Activated B cell treated with CpG ODN at 0.5 μM for 24 hours (primary cell): ENCODE measurements around the gene CEMIP2. TPM values are rescaled to one million over a fixed set of nuclear protein-coding genes. Genes with fewer than 3 reads are reported as not detected.

Experiments used
- ATAC-seq: fragments of 200-7000 bp; cut with Tn5 transposase; one replicate; pipeline ENCODE4 v1.10.0; 2021; ENCODE audit warnings: low read depth, mild to moderate bottlenecking, moderate library complexity
- CTCF ChIA-PET: fragments of 350-600 bp; sonication (Branson Sonifier 250); formaldehyde crosslinking; loops from one replicate; lab custom pipeline; 2021; ENCODE audit warnings: antibody characterized with exemption; lab: Charles Lee
- POLR2A ChIA-PET: fragments of 350-600 bp; sonication (Branson Sonifier 250); formaldehyde crosslinking; loops from one replicate; lab custom pipeline; 2021; ENCODE audit warnings: antibody characterized with exemption; lab: Charles Lee
- DNase-seq: peaks from one replicate; pipeline ENCODE4 v3.0.0; 2022
- H3K27ac Mint-ChIP-seq: one replicate; pipeline ENCODE4 v1.8.0; 2020; ENCODE audit warnings: mixed read lengths
- H3K27me3 Mint-ChIP-seq: one replicate; pipeline ENCODE4 v1.8.0; 2021; ENCODE audit warnings: mixed read lengths
- H3K36me3 Mint-ChIP-seq: one replicate; pipeline ENCODE4 v1.8.0; 2021; ENCODE audit warnings: low read depth, mixed read lengths
- H3K4me1 Mint-ChIP-seq: one replicate; pipeline ENCODE4 v1.8.0; 2021; ENCODE audit warnings: mixed read lengths
- H3K4me3 Mint-ChIP-seq: one replicate; pipeline ENCODE4 v1.8.0; 2020; ENCODE audit warnings: mild to moderate bottlenecking, mixed read lengths
- H3K9me3 Mint-ChIP-seq: one replicate; pipeline ENCODE4 v1.8.0; 2020; ENCODE audit warnings: mixed read lengths
- intact Hi-C: fragments of 100-400 bp; cut with micrococcal nuclease; formaldehyde crosslinking; loops from one replicate; pipeline ENCODE4 v1.15.1; 2024
- total RNA-seq: library from RNA; stranded (reverse); gene quantifications from 2 replicates; pipeline ENCODE4 v1.2.3, GENCODE V29; 2022
- TF ChIP-seq, protein P1 (sequence below): fragments of 200-600 bp; IDR thresholded peaks from one replicate; pipeline ENCODE4 v1.8.0; 2022; ENCODE audit warnings: antibody characterized with exemption, mild to moderate bottlenecking

Gene CEMIP2
- total RNA-seq, 1 donor from 2014 or later = 25.5 TPM

DNA sequence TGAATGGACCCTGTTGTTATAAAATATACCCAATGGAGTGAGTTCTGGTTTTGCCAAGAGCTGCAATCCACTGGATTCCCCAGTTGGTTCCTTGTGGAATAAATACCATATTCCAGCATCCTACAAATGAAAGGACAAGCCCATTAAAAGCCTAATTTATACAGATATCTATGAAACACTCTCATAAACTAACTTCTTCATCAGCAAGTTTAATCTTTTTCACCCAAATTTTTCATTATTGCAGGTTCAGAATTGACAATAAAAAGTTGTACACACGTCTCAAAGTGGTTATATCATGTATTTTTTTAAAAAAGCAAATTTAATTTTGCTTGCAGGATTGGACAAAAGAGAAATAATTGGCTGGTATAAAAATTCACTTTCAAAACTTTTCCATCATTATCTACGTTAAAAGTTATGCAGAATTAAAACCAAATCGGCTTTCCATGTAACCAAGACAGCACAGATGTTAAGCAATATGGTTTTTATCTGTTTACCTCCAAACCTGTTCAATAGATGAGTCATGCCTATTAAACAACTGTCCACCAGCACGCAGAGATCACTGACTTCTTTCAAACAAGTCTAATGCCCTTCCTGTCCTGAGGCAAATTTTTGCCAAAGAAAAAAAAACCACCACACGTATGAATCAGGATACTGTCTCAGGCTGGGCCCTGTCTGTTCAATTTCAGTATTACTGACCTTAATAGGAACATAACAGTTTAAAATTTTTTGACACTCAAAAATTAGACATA, 42.5 kb downstream of the CEMIP2 start:
- ChIA-PET POLR2A (interaction anchor here (0.6 kb wide), 1 partner anchor 390 kb away, joined by 4 read pairs; no protein-coding TSS in a partner anchor), CTCF (no interaction called here)
- Mint-ChIP-seq H3K27me3 (no peaks in the 10 kb centered on the region), H3K27ac (no peak overlapping the region), H3K36me3 (peaks cover 80% of the 10 kb centered on the region), H3K4me1 (no peaks in the 10 kb centered on the region), H3K9me3 (no peaks in the 10 kb centered on the region), H3K4me3 (no peak overlapping the region)
- intact Hi-C loops = loop anchor here (2.0 kb wide), 1 partner anchor 43 kb away; the partner anchor contains the start of gene CEMIP2
- ATAC-seq = no peak
- TF ChIP-seq, protein P1, sequence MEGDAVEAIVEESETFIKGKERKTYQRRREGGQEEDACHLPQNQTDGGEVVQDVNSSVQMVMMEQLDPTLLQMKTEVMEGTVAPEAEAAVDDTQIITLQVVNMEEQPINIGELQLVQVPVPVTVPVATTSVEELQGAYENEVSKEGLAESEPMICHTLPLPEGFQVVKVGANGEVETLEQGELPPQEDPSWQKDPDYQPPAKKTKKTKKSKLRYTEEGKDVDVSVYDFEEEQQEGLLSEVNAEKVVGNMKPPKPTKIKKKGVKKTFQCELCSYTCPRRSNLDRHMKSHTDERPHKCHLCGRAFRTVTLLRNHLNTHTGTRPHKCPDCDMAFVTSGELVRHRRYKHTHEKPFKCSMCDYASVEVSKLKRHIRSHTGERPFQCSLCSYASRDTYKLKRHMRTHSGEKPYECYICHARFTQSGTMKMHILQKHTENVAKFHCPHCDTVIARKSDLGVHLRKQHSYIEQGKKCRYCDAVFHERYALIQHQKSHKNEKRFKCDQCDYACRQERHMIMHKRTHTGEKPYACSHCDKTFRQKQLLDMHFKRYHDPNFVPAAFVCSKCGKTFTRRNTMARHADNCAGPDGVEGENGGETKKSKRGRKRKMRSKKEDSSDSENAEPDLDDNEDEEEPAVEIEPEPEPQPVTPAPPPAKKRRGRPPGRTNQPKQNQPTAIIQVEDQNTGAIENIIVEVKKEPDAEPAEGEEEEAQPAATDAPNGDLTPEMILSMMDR = no peak
- no peak for DNase-seq

DNA sequence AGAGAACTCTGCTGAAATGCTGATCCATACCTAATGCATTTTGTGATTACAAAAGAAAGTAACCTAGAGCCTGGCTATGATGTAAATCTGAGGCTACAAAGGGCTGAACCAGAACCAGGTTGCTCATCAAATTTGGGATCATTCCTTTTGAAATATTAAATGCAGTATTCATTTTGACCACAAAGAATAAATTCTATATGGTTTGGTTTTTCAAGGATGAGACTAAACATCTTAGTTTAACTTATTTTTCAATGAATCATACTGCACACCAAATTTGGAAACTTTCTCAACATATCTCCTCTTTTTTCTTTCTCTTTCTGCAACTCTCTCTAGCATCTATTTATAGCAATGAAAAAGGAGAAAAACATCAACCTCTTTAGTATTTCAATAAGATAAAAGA, 46.5 kb downstream of the CEMIP2 start:
- DNase-seq (no peak), ATAC-seq (no peak)
- Mint-ChIP-seq H3K9me3 (no peaks in the 10 kb centered on the region), H3K4me1 (no peaks in the 10 kb centered on the region), H3K36me3 (peaks cover 74% of the 10 kb centered on the region), H3K27ac (no peak overlapping the region), H3K27me3 (no peaks in the 10 kb centered on the region), H3K4me3 (no peak overlapping the region)
- ChIA-PET POLR2A (no interaction called here), CTCF (interaction anchor here (0.8 kb wide), 1 partner anchor 47 kb away, joined by 3 read pairs; no protein-coding TSS in a partner anchor)
- TF ChIP-seq, protein P1 = no peak
- intact Hi-C loops = loop anchor here (5.0 kb wide), 1 partner anchor 305 kb away; no protein-coding TSS in a partner anchor

DNA sequence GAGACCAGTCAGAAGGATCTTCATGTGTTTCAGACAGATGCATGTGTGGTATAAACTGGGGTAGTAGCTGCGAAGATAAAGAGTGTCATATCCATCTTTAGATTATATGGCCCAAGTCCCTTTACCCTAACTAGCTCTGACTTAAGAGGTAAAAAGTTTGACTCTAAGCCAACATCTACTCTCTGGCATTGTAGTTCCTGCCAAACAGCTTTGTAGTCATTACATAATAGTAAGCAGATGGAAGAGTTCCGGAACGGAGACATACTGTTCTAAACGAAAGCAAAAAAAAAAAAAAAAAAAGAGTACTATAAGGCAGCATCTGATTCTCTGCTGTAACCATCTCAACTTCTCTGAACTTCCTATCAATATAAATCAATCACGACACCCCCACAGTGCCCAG, 48.8 kb downstream of the CEMIP2 start:
- TF ChIP-seq, protein P1 = no peak
- ChIA-PET CTCF (no interaction called here), POLR2A (interaction anchor here (0.6 kb wide), 1 partner anchor 37 kb away, joined by 3 read pairs; no protein-coding TSS in a partner anchor)
- Mint-ChIP-seq H3K4me1 (no peaks in the 10 kb centered on the region), H3K27me3 (no peaks in the 10 kb centered on the region), H3K27ac (no peak overlapping the region), H3K9me3 (no peaks in the 10 kb centered on the region), H3K4me3 (no peak overlapping the region), H3K36me3 (peaks cover 58% of the 10 kb centered on the region)
- ATAC-seq = no peak
- DNase-seq = no peak
- intact Hi-C loops = loop anchor here (5.0 to 10.0 kb wide), 3 partner anchors 37 to 435 kb away; no protein-coding TSS in a partner anchor

DNA sequence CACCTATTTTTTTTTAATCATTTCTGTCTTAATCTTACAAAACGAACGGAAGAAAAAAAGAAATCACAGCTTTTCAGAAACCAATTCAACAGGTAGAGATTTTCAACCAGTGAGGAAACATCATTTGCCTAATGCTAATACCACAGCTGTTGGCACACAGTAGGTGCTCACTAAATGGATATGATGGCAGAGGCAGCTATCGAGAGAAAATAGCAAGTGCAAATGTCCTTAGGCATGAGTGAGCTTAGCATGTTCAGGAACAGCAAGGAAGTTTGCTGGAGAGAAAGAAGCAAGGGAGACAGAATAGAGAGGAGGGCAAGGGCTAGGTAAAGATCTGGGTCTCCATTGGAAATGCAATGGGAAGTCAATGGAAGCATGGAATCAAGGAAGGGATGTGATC, 49.2 kb downstream of the CEMIP2 start:
- no peaks in the 10 kb centered on the region for H3K27me3 Mint-ChIP-seq
- H3K27ac Mint-ChIP-seq = no peak overlapping the region
- ChIA-PET POLR2A (interaction anchor here (0.6 kb wide), 1 partner anchor 37 kb away, joined by 3 read pairs; no protein-coding TSS in a partner anchor), CTCF (no interaction called here)
- ATAC-seq (no peak), DNase-seq (no peak)
- TF ChIP-seq, protein P1 = no peak
- intact Hi-C loops = loop anchor here (5.0 to 10.0 kb wide), 3 partner anchors 37 to 434 kb away; no protein-coding TSS in a partner anchor
- H3K4me1 Mint-ChIP-seq = no peaks in the 10 kb centered on the region
- peaks cover 60% of the 10 kb centered on the region for H3K36me3 Mint-ChIP-seq
- H3K4me3 Mint-ChIP-seq = no peak overlapping the region
- H3K9me3 Mint-ChIP-seq = no peaks in the 10 kb centered on the region
